ENCODE results near the gene ZNF521.

The ZNF521 gene

GRCh38 chr18:25335676-25336075 is 16.3 kb downstream of the ZNF521 start:
- DNase-seq: no peak

GRCh38 chr18:25335062-25335461 is 16.9 kb downstream of the ZNF521 start:
- DNase-seq: no peak

GRCh38 chr18:25334588-25334987 is 17.4 kb downstream of the ZNF521 start:
- DNase-seq: no peak

- DNase-seq: no peak
Observed at GRCh38 chr18:25332002-25332401, 20.0 kb downstream of the ZNF521 start.

GRCh38 chr18:25329783-25330182 is 22.2 kb downstream of the ZNF521 start:
- no peak for DNase-seq

GRCh38 chr18:25327584-25327983 is 24.4 kb downstream of the ZNF521 start:
- no peak for DNase-seq

- DNase-seq: no peak
Observed at GRCh38 chr18:25326361-25326952, 25.5 kb downstream of the ZNF521 start.

- no peak for DNase-seq
Observed at GRCh38 chr18:25322806-25323205, 29.2 kb downstream of the ZNF521 start.

- DNase-seq: no peak
Observed at GRCh38 chr18:25316381-25317018, 35.5 kb downstream of the ZNF521 start.

- no peak for DNase-seq
Observed at GRCh38 chr18:25314838-25315190, 37.2 kb downstream of the ZNF521 start.

- DNase-seq: no peak
Observed at GRCh38 chr18:25314151-25314837, 37.7 kb downstream of the ZNF521 start.

GRCh38 chr18:25313268-25313667 is 38.7 kb downstream of the ZNF521 start:
- no peak for DNase-seq

GRCh38 chr18:25310045-25310444 is 41.9 kb downstream of the ZNF521 start:
- DNase-seq: no peak

GRCh38 chr18:25308381-25308780 is 43.6 kb downstream of the ZNF521 start:
- no peak for DNase-seq

- no peak for DNase-seq
Observed at GRCh38 chr18:25307192-25307591, 44.8 kb downstream of the ZNF521 start.

- DNase-seq: no peak
Observed at GRCh38 chr18:25306671-25307070, 45.3 kb downstream of the ZNF521 start.

- no peak for DNase-seq
Observed at GRCh38 chr18:25305584-25305983, 46.4 kb downstream of the ZNF521 start.

- no peak for DNase-seq
Observed at GRCh38 chr18:25300492-25300891, 51.5 kb downstream of the ZNF521 start.

- DNase-seq: no peak
Observed at GRCh38 chr18:25299426-25300300, 52.3 kb downstream of the ZNF521 start.

- DNase-seq: no peak
Observed at GRCh38 chr18:25298853-25299274, 53.1 kb downstream of the ZNF521 start.

GRCh38 chr18:25295624-25296138 is 56.3 kb downstream of the ZNF521 start:
- no peak for DNase-seq

GRCh38 chr18:25291150-25291549 is 60.8 kb downstream of the ZNF521 start:
- DNase-seq: no peak
